SU-DHL-6 (cell line): Measurements from ENCODE around the gene PLB1.

Experiments used
- CTCF ChIP-seq: fragments of 200-600 bp; sonication (generic); IDR thresholded peaks from one replicate; pipeline ENCODE4 v1.5.1; 2017; ENCODE audit warnings: antibody characterized with exemption, mild to moderate bottlenecking, low read length, moderate library complexity; ENCODE audit not compliant: insufficient read depth, poor library complexity, severe bottlenecking
- EZH2phosphoT487 ChIP-seq: fragments of 200-600 bp; sonication (generic), shearing (Covaris generic); conservative IDR thresholded peaks from 2 replicates; pipeline ENCODE4 v1.6.1; 2018; ENCODE audit warnings: mild to moderate bottlenecking, antibody characterized with exemption, low read length, moderate library complexity, mixed read lengths

GRCh38 chr2:28582595-28582994, 86.7 kb downstream of the PLB1 start:
- TF ChIP-seq CTCF (no peak), EZH2phosphoT487 (no peak)
